DOHH2 (cell line): Measurements from ENCODE around the gene CAMTA2.

Experiments used
- EZH2phosphoT487 ChIP-seq: fragments of 200-600 bp; sonication (generic); IDR thresholded peaks from 2 replicates; pipeline ENCODE4 v1.6.1; 2017; ENCODE audit warnings: borderline replicate concordance, mild to moderate bottlenecking, antibody characterized with exemption, low read length, moderate library complexity, mixed read lengths
- TF ChIP-seq, protein P1 (sequence below): fragments of 200-600 bp; sonication (generic); IDR thresholded peaks from one replicate; pipeline ENCODE4 v1.5.1; 2014; ENCODE audit warnings: antibody characterized with exemption, mild to moderate bottlenecking, low read depth, low read length; ENCODE audit not compliant: poor library complexity, severe bottlenecking

- TF ChIP-seq, protein P1, sequence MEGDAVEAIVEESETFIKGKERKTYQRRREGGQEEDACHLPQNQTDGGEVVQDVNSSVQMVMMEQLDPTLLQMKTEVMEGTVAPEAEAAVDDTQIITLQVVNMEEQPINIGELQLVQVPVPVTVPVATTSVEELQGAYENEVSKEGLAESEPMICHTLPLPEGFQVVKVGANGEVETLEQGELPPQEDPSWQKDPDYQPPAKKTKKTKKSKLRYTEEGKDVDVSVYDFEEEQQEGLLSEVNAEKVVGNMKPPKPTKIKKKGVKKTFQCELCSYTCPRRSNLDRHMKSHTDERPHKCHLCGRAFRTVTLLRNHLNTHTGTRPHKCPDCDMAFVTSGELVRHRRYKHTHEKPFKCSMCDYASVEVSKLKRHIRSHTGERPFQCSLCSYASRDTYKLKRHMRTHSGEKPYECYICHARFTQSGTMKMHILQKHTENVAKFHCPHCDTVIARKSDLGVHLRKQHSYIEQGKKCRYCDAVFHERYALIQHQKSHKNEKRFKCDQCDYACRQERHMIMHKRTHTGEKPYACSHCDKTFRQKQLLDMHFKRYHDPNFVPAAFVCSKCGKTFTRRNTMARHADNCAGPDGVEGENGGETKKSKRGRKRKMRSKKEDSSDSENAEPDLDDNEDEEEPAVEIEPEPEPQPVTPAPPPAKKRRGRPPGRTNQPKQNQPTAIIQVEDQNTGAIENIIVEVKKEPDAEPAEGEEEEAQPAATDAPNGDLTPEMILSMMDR, result no peak
- TF ChIP-seq EZH2phosphoT487, result no peak
These were observed 34.8 kb upstream of the CAMTA2 start for GRCh38 chr17:5022171-5022711.
